Measurements from ENCODE around the gene SEMA3F. TPM values are rescaled to one million over a fixed set of nuclear protein-coding genes. Genes with fewer than 3 reads are reported as not detected.
A peak's percentile ranks its signal among the peaks of the same experiment; 100 is the strongest.

The SEMA3F gene
- total RNA-seq, 5 donors from 2014 or later (not counting 1 experiment from before 2014, with no cell fraction given), result 0.32 to 0.46 (median 0.36) TPM; not detected in 1

GRCh38 chr3:50153782-50154475, 1.2 kb upstream of the SEMA3F start:
- Mint-ChIP-seq H3K4me1 (peaks cover 9 to 16% (median 12%) of the 10 kb centered on the region in 3 donors), H3K36me3 (no peaks in the 10 kb centered on the region), H3K9me3 (no peaks in the 10 kb centered on the region), H3K27ac (no peak overlapping the region), H3K27me3 (peaks cover 26 to 32% of the 10 kb centered on the region in 2 donors), H3K4me3 (peak overlapping the region; percentile 77 to 88 (median 82))
- Histone ChIP-seq H3K27ac (ENCODE audit: low read length) (no peak overlapping the region), H3K27me3 (replicated peaks in 1 of 2; ENCODE audit: control insufficient read depth in 2 of 2, extremely low read depth in 1 of 2, insufficient read depth in 2 of 2, low read length in 1 of 2) (peaks cover 0 to 65% of the 10 kb centered on the region in 2 experiments), H3K4me3 (ENCODE audit: control insufficient read depth in 1 of 2, extremely low read depth in 1 of 2, low read length in 1 of 2) (peak overlapping the region in 1 of 2 donors; percentile 20), H3K36me3 (ENCODE audit: control insufficient read depth in 2 of 2, extremely low read depth in 1 of 2, insufficient read depth in 1 of 2, low read length in 1 of 2) (no peaks in the 10 kb centered on the region), H3K9me3 (no peaks in the 10 kb centered on the region), H3K4me1 (ENCODE audit: control insufficient read depth in 1 of 2, extremely low read depth in 1 of 2, insufficient read depth in 2 of 2, low read length in 2 of 2) (peaks cover 0 to 21% of the 10 kb centered on the region in 2 experiments)
- ChIA-PET CTCF (no interaction called here), POLR2A (no interaction called here)
- no peak for ATAC-seq (replicated peaks in 1 of 4)
- no peak for DNase-seq
- WGBS (ENCODE audit: insufficient coverage), result 51% methylated on average over 9 of the region's 9 CpGs

GRCh38 chr3:50154476-50154839, 666 bp upstream of the SEMA3F start:
- Mint-ChIP-seq H3K27ac (no peak overlapping the region), H3K9me3 (no peaks in the 10 kb centered on the region), H3K4me1 (peaks cover 9 to 16% (median 12%) of the 10 kb centered on the region in 3 donors), H3K27me3 (peaks cover 26 to 33% of the 10 kb centered on the region in 2 donors), H3K36me3 (no peaks in the 10 kb centered on the region), H3K4me3 (peak overlapping the region; percentile 77 to 88 (median 82))
- H3K4me1 ChIP-seq (ENCODE audit: control insufficient read depth in 1 of 2, extremely low read depth in 1 of 2, insufficient read depth in 2 of 2, low read length in 2 of 2), result peaks cover 0 to 21% of the 10 kb centered on the region in 2 experiments
- 2% methylated on average over 33 of the region's 34 CpGs for WGBS (ENCODE audit: insufficient coverage)
- H3K27ac ChIP-seq (ENCODE audit: low read length), result no peak overlapping the region
- ChIA-PET CTCF (no interaction called here), POLR2A (no interaction called here)
- peaks cover 0 to 65% of the 10 kb centered on the region in 2 experiments for H3K27me3 ChIP-seq (replicated peaks in 1 of 2; ENCODE audit: control insufficient read depth in 2 of 2, extremely low read depth in 1 of 2, insufficient read depth in 2 of 2, low read length in 1 of 2)
- peak in 1 of 4 experiments; percentile 17 for ATAC-seq (replicated peaks in 1 of 4)
- H3K9me3 ChIP-seq, result no peaks in the 10 kb centered on the region
- peak overlapping the region in 1 of 2 donors; percentile 20 for H3K4me3 ChIP-seq (ENCODE audit: control insufficient read depth in 1 of 2, extremely low read depth in 1 of 2, low read length in 1 of 2)
- peak in 1 of 35 experiments; percentile 23 for DNase-seq
- H3K36me3 ChIP-seq (ENCODE audit: control insufficient read depth in 2 of 2, extremely low read depth in 1 of 2, insufficient read depth in 1 of 2, low read length in 1 of 2), result no peaks in the 10 kb centered on the region

GRCh38 chr3:50155491-50155878, 361 bp downstream of the SEMA3F start:
- peak overlapping the region; percentile 69 to 79 (median 77) for H3K4me3 Mint-ChIP-seq
- ATAC-seq (replicated peaks in 1 of 4) (no peak), DNase-seq (no peak)
- no peaks in the 10 kb centered on the region for H3K9me3 ChIP-seq
- no peaks in the 10 kb centered on the region for H3K36me3 ChIP-seq (ENCODE audit: control insufficient read depth in 2 of 2, extremely low read depth in 1 of 2, insufficient read depth in 1 of 2, low read length in 1 of 2)
- CTCF ChIA-PET, result no interaction called here
- peaks cover 26 to 37% of the 10 kb centered on the region in 2 donors for H3K27me3 Mint-ChIP-seq
- 2% methylated on average over 30 of the region's 37 CpGs for WGBS (ENCODE audit: insufficient coverage)
- peak overlapping the region in 1 of 2 donors; percentile 60 for H3K4me3 ChIP-seq (ENCODE audit: control insufficient read depth in 1 of 2, extremely low read depth in 1 of 2, low read length in 1 of 2)
- peaks cover 0 to 60% of the 10 kb centered on the region in 2 experiments for H3K27me3 ChIP-seq (replicated peaks in 1 of 2; ENCODE audit: control insufficient read depth in 2 of 2, extremely low read depth in 1 of 2, insufficient read depth in 2 of 2, low read length in 1 of 2)
- H3K9me3 Mint-ChIP-seq, result no peaks in the 10 kb centered on the region
- H3K27ac ChIP-seq (ENCODE audit: low read length), result no peak overlapping the region
- POLR2A ChIA-PET, result no interaction called here
- H3K4me1 ChIP-seq (ENCODE audit: control insufficient read depth in 1 of 2, extremely low read depth in 1 of 2, insufficient read depth in 2 of 2, low read length in 2 of 2), result peaks cover 0 to 21% of the 10 kb centered on the region in 2 experiments
- no peaks in the 10 kb centered on the region for H3K36me3 Mint-ChIP-seq
- H3K27ac Mint-ChIP-seq, result no peak overlapping the region
- peaks cover 9 to 16% (median 12%) of the 10 kb centered on the region in 3 donors for H3K4me1 Mint-ChIP-seq

- no peaks in the 10 kb centered on the region for H3K36me3 ChIP-seq (ENCODE audit: control insufficient read depth in 2 of 2, extremely low read depth in 1 of 2, insufficient read depth in 1 of 2, low read length in 1 of 2)
- H3K9me3 ChIP-seq, result no peaks in the 10 kb centered on the region
- peaks cover 26 to 37% of the 10 kb centered on the region in 2 donors for H3K27me3 Mint-ChIP-seq
- 43% methylated on average over 12 of the region's 13 CpGs for WGBS (ENCODE audit: insufficient coverage)
- H3K4me1 ChIP-seq (ENCODE audit: control insufficient read depth in 1 of 2, extremely low read depth in 1 of 2, insufficient read depth in 2 of 2, low read length in 2 of 2), result peaks cover 0 to 21% of the 10 kb centered on the region in 2 experiments
- H3K27ac Mint-ChIP-seq, result no peak overlapping the region
- ChIA-PET CTCF (no interaction called here), POLR2A (no interaction called here)
- no peaks in the 10 kb centered on the region for H3K36me3 Mint-ChIP-seq
- ATAC-seq (replicated peaks in 1 of 4) (no peak), DNase-seq (peak in 1 of 35 experiments; percentile 17)
- peaks cover 0 to 63% of the 10 kb centered on the region in 2 experiments for H3K27me3 ChIP-seq (replicated peaks in 1 of 2; ENCODE audit: control insufficient read depth in 2 of 2, extremely low read depth in 1 of 2, insufficient read depth in 2 of 2, low read length in 1 of 2)
- peaks cover 9 to 16% (median 12%) of the 10 kb centered on the region in 3 donors for H3K4me1 Mint-ChIP-seq
- H3K4me3 Mint-ChIP-seq, result peak overlapping the region; percentile 69 to 79 (median 77)
- no peaks in the 10 kb centered on the region for H3K9me3 Mint-ChIP-seq
- peak overlapping the region in 1 of 2 donors; percentile 30 for H3K4me3 ChIP-seq (ENCODE audit: control insufficient read depth in 1 of 2, extremely low read depth in 1 of 2, low read length in 1 of 2)
- no peak overlapping the region for H3K27ac ChIP-seq (ENCODE audit: low read length)
Observed at GRCh38 chr3:50155891-50156290, 767 bp downstream of the SEMA3F start.

GRCh38 chr3:50156549-50157493, 1.7 kb downstream of the SEMA3F start:
- Mint-ChIP-seq H3K4me1 (peaks cover 9 to 16% (median 12%) of the 10 kb centered on the region in 3 donors), H3K36me3 (no peaks in the 10 kb centered on the region), H3K4me3 (peak overlapping the region in 1 of 3 donors; percentile 79), H3K27ac (no peak overlapping the region), H3K9me3 (no peaks in the 10 kb centered on the region), H3K27me3 (peaks cover 26 to 37% of the 10 kb centered on the region in 2 donors)
- no peak for ATAC-seq (replicated peaks in 1 of 4)
- WGBS (ENCODE audit: insufficient coverage), result 63% methylated on average over 9 of the region's 20 CpGs
- Histone ChIP-seq H3K4me1 (ENCODE audit: control insufficient read depth in 1 of 2, extremely low read depth in 1 of 2, insufficient read depth in 2 of 2, low read length in 2 of 2) (peaks cover 0 to 21% of the 10 kb centered on the region in 2 experiments), H3K4me3 (ENCODE audit: control insufficient read depth in 1 of 2, extremely low read depth in 1 of 2, low read length in 1 of 2) (no peak overlapping the region), H3K27me3 (replicated peaks in 1 of 2; ENCODE audit: control insufficient read depth in 2 of 2, extremely low read depth in 1 of 2, insufficient read depth in 2 of 2, low read length in 1 of 2) (peaks cover 0 to 57% of the 10 kb centered on the region in 2 experiments), H3K27ac (ENCODE audit: low read length) (no peak overlapping the region), H3K9me3 (no peaks in the 10 kb centered on the region), H3K36me3 (ENCODE audit: control insufficient read depth in 2 of 2, extremely low read depth in 1 of 2, insufficient read depth in 1 of 2, low read length in 1 of 2) (no peaks in the 10 kb centered on the region)
- CTCF ChIA-PET, result interaction anchor here in 1 of 2 donors (0.5 kb wide), 1 partner anchor 22 kb away, joined by 5 read pairs; no protein-coding TSS in a partner anchor
- POLR2A ChIA-PET, result no interaction called here
- DNase-seq, result no peak

- H3K36me3 ChIP-seq (ENCODE audit: control insufficient read depth in 2 of 2, extremely low read depth in 1 of 2, insufficient read depth in 1 of 2, low read length in 1 of 2), result no peaks in the 10 kb centered on the region
- POLR2A ChIA-PET, result no interaction called here
Observed at GRCh38 chr3:50157827-50158529, 2.9 kb downstream of the SEMA3F start.

More at GRCh38 chr3:50157827-50158529, 2.9 kb downstream of the SEMA3F start:
- 77% methylated on average over 11 of the region's 12 CpGs for WGBS (ENCODE audit: insufficient coverage)
- Histone ChIP-seq H3K4me3 (ENCODE audit: control insufficient read depth in 1 of 2, extremely low read depth in 1 of 2, low read length in 1 of 2) (no peak overlapping the region), H3K27ac (ENCODE audit: low read length) (no peak overlapping the region), H3K4me1 (ENCODE audit: control insufficient read depth in 1 of 2, extremely low read depth in 1 of 2, insufficient read depth in 2 of 2, low read length in 2 of 2) (peaks cover 0 to 21% of the 10 kb centered on the region in 2 experiments), H3K27me3 (replicated peaks in 1 of 2; ENCODE audit: control insufficient read depth in 2 of 2, extremely low read depth in 1 of 2, insufficient read depth in 2 of 2, low read length in 1 of 2) (peaks cover 0 to 51% of the 10 kb centered on the region in 2 experiments), H3K9me3 (no peaks in the 10 kb centered on the region)
- ATAC-seq (replicated peaks in 1 of 4) (no peak), DNase-seq (no peak)
- peak overlapping the region in 1 of 3 donors; percentile 49 for H3K4me3 Mint-ChIP-seq
- no peaks in the 10 kb centered on the region for H3K9me3 Mint-ChIP-seq
- H3K4me1 Mint-ChIP-seq, result peaks cover 9 to 16% (median 12%) of the 10 kb centered on the region in 3 donors
- CTCF ChIA-PET, result no interaction called here
- H3K27ac Mint-ChIP-seq, result no peak overlapping the region
- H3K27me3 Mint-ChIP-seq, result peaks cover 26 to 37% of the 10 kb centered on the region in 2 donors
- H3K36me3 Mint-ChIP-seq, result no peaks in the 10 kb centered on the region
